BLaER1 treated with 17β-estradiol and CSF1 and Interleukin-3, amounts not matched to agents 10 nM and 100 nM (cell line): ENCODE measurements around the gene PLIN3.
"Not testable (repeated sequence)": the region's sequence is repeated elsewhere in the genome, so short reads cannot be mapped to it uniquely, and the experiment has no call there.

Source experiments
- H3K27ac ChIP-seq, 11 experiments: shearing (Covaris generic); formaldehyde crosslinking; 2 replicates each; pipeline ENCODE4 v1.8.1; 2022
- H3K27me3 ChIP-seq, 11 experiments: shearing (Covaris generic); formaldehyde crosslinking; 2 replicates each; pipeline ENCODE4 v1.8.1; 2022
- H3K36me3 ChIP-seq, 11 experiments: shearing (Covaris generic); formaldehyde crosslinking; 2 replicates each; pipeline ENCODE4 v1.8.1; 2022
- H3K4me1 ChIP-seq, 10 experiments: shearing (Covaris generic); formaldehyde crosslinking; 2 replicates each; pipeline ENCODE4 v1.8.1; 2022
- H3K4me2 ChIP-seq, 11 experiments: shearing (Covaris generic); formaldehyde crosslinking; 2 replicates each; pipeline ENCODE4 v1.8.1; 2022
- H3K4me3 ChIP-seq, 10 experiments: shearing (Covaris generic); formaldehyde crosslinking; 2 replicates each; pipeline ENCODE4 v1.8.1; 2022
- H3K9ac ChIP-seq, 11 experiments: shearing (Covaris generic); formaldehyde crosslinking; 2 replicates each; pipeline ENCODE4 v1.8.1; 2022
- H3K9me3 ChIP-seq, 11 experiments: shearing (Covaris generic); formaldehyde crosslinking; replicated peaks in 1 of 11; 2 replicates each; pipeline ENCODE4 v1.8.1; 2022
- H4K20me1 ChIP-seq, 11 experiments: shearing (Covaris generic); formaldehyde crosslinking; 2 replicates each; pipeline ENCODE4 v1.8.1; 2022
- Cebpa-rat ChIP-seq, 11 experiments: shearing (Covaris generic); IDR thresholded peaks; 2 replicates each; pipeline ENCODE4 v1.8.1; 2022

The PLIN3 gene

GRCh38 chr19:4900879-4901278 lies 33.4 kb upstream of the PLIN3 start:
- not testable (repeated sequence) for H4K20me1 ChIP-seq, H3K4me3 ChIP-seq, H3K27me3 ChIP-seq, H3K36me3 ChIP-seq, H3K9me3 ChIP-seq
- H3K27ac ChIP-seq, result peak overlapping the region in 8 of 11 experiments; percentile 59 to 97 (median 82); a peak in 16 of 22 replicates
- TF ChIP-seq Cebpa-rat (IDR thresholded peaks at IDR 0.05), result peak in 5 of 11 experiments; percentile 18 to 79 (median 72); a peak in 7 of 22 replicates
- H3K9ac ChIP-seq, result peak overlapping the region in 6 of 11 experiments; percentile 2 to 61 (median 40); a peak in 6 of 22 replicates
- peaks cover 10 to 90% (median 65%) of the 10 kb centered on the region in 10 experiments for H3K4me1 ChIP-seq
- peak overlapping the region in 8 of 11 experiments; percentile 1 to 36 (median 24); a peak in 10 of 22 replicates for H3K4me2 ChIP-seq

GRCh38 chr19:4897146-4897545 lies 29.7 kb upstream of the PLIN3 start:
- peak overlapping the region in 1 of 10 experiments; percentile 18; a peak in 2 of 20 replicates for H3K4me3 ChIP-seq
- TF ChIP-seq Cebpa-rat (IDR thresholded peaks at IDR 0.05), result no peak
- no peaks in the 10 kb centered on the region; a peak in 1 of 22 replicates for H3K9me3 ChIP-seq
- H3K4me2 ChIP-seq, result peak overlapping the region in 9 of 11 experiments; percentile 59 to 87 (median 79); a peak in 18 of 22 replicates
- 0 out of 22 replicates have a peak, but pooled peaks cover 0 to 4% (median 0%) of the 10 kb centered on the region in 11 experiments for H4K20me1 ChIP-seq
- no peaks in the 10 kb centered on the region for H3K27me3 ChIP-seq
- peak overlapping the region in 9 of 11 experiments; percentile 22 to 98 (median 89); a peak in 17 of 22 replicates for H3K27ac ChIP-seq
- H3K36me3 ChIP-seq, result no peaks in the 10 kb centered on the region
- H3K9ac ChIP-seq, result peak overlapping the region in 8 of 11 experiments; percentile 39 to 87 (median 77); a peak in 16 of 22 replicates
- H3K4me1 ChIP-seq, result peaks cover 25 to 94% (median 79%) of the 10 kb centered on the region in 10 experiments

DNA sequence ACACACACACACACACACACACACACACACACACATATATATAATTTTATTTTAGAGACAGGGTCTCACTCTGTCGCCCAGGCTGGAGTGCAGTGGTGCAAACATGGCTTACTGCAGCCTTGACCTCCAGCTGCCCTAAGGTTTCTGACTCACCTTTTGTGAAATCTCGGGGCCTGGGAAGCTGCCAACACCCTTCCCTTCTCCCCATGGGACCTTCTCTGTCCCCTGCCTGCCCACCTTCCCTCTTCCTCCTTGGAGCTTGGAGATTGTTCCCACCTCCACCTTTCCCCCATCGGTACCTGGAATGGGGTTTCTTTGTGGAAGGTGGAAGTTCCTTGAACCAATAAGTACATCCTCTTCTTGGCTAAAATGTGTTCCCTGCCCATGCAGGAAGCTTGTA lies 28.9 kb upstream of the PLIN3 start:
- peak overlapping the region; percentile 44 to 87 (median 76); a peak in 20 of 22 replicates for H3K4me2 ChIP-seq

GRCh38 chr19:4892962-4893361 lies 25.5 kb upstream of the PLIN3 start:
- not testable (repeated sequence) for H3K9me3 ChIP-seq, H3K4me3 ChIP-seq, H4K20me1 ChIP-seq, H3K27me3 ChIP-seq
- Histone ChIP-seq H3K9ac (peak overlapping the region in 1 of 11 experiments; percentile 55; a peak in 1 of 22 replicates), H3K4me1 (peaks cover 20 to 80% (median 63%) of the 10 kb centered on the region in 10 experiments), H3K36me3 (peaks cover 0 to 11% (median 4%) of the 10 kb centered on the region in 11 experiments; a peak in 8 of 22 replicates), H3K4me2 (peak overlapping the region in 3 of 11 experiments; percentile 19 to 32 (median 29); a peak in 4 of 22 replicates), H3K27ac (peak overlapping the region in 6 of 11 experiments; percentile 32 to 68 (median 65); a peak in 11 of 22 replicates)

More for the DNA sequence above, 28.9 kb upstream of the PLIN3 start:
- peaks cover 25 to 87% (median 72%) of the 10 kb centered on the region in 10 experiments for H3K4me1 ChIP-seq
- peaks cover 0 to under 1% (median 0%) of the 10 kb centered on the region in 11 experiments; a peak in 3 of 22 replicates for H3K36me3 ChIP-seq
- H4K20me1 ChIP-seq, result no peaks in the 10 kb centered on the region
- no peaks in the 10 kb centered on the region; a peak in 2 of 22 replicates for H3K9me3 ChIP-seq
- peak overlapping the region in 9 of 11 experiments; percentile 22 to 98 (median 89); a peak in 17 of 22 replicates for H3K27ac ChIP-seq
- H3K9ac ChIP-seq, result peak overlapping the region in 8 of 11 experiments; percentile 39 to 87 (median 77); a peak in 16 of 22 replicates
- H3K4me3 ChIP-seq, result peak overlapping the region in 3 of 10 experiments; percentile 18 to 40 (median 27); a peak in 4 of 20 replicates
- H3K27me3 ChIP-seq, result no peaks in the 10 kb centered on the region
- no peak for TF ChIP-seq Cebpa-rat (IDR thresholded peaks at IDR 0.05)

GRCh38 chr19:4891066-4891465 lies 23.6 kb upstream of the PLIN3 start:
- Histone ChIP-seq H3K4me2 (0 out of 22 replicates have a peak overlapping the region, but pooled peaks of 1 of the 11 experiments have one; percentile 15), H3K9me3 (no peaks in the 10 kb centered on the region; a peak in 1 of 22 replicates), H3K27ac (peak overlapping the region in 5 of 11 experiments; percentile 2 to 59 (median 50); a peak in 7 of 22 replicates), H3K9ac (no peak overlapping the region), H3K36me3 (peaks cover 0 to 11% (median 4%) of the 10 kb centered on the region in 11 experiments; a peak in 8 of 22 replicates), H3K4me1 (peaks cover 15 to 62% (median 45%) of the 10 kb centered on the region in 10 experiments), H3K27me3 (no peaks in the 10 kb centered on the region), H4K20me1 (no peaks in the 10 kb centered on the region), H3K4me3 (no peak overlapping the region)
- TF ChIP-seq Cebpa-rat (IDR thresholded peaks at IDR 0.05), result no peak

DNA sequence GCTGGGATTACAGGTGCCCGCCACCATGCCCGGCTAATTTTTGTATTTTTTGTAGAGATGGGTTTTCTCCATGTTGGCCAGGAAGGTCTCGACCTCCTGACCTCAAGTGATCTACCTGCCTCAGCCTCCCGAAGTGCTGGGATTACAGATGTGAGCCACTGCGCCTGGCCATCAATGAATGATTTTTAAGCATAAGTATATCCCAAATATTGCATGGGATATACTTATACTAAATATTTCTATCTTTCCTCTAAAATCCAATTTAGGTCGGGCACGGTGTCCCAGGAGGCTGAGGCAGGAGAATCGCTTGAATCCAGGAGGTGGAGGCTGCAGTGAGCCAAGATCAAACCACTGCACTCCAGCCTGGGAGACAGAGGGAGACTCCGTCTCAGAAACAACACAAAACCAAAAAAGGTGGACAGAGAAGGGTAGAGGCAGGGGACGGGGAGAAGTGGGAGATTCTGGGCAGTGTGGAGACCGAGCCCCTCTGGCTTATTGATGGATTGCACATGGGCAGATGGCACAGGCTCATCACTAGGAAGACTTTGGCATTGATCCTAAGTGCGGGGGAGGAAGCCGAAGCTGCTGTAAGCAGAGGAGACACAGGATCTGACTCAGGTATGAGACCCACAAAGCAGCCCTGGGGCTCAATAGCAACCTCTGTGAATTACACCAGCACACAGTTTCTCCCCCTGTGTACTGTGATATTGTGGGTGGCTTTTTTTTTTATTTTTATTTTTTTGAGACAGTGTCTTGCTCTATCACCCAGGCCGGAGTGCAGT lies 21.8 kb upstream of the PLIN3 start:
- no peak for TF ChIP-seq Cebpa-rat (IDR thresholded peaks at IDR 0.05)
- Histone ChIP-seq H3K4me1 (peaks cover 0 to 47% (median 28%) of the 10 kb centered on the region in 10 experiments; a peak in 15 of 20 replicates), H3K9ac (0 out of 22 replicates have a peak overlapping the region, but pooled peaks of 1 of the 11 experiments have one; percentile 7), H3K4me3 (no peak overlapping the region), H4K20me1 (no peaks in the 10 kb centered on the region), H3K27me3 (no peaks in the 10 kb centered on the region), H3K27ac (peak overlapping the region in 4 of 11 experiments; percentile 4 to 54 (median 30); a peak in 5 of 22 replicates), H3K9me3 (no peaks in the 10 kb centered on the region; a peak in 1 of 22 replicates), H3K4me2 (peak overlapping the region in 3 of 11 experiments; percentile 6 to 38 (median 9); a peak in 3 of 22 replicates), H3K36me3 (peaks cover 0 to 11% (median 4%) of the 10 kb centered on the region in 11 experiments; a peak in 8 of 22 replicates)

GRCh38 chr19:4887803-4888202 lies 20.3 kb upstream of the PLIN3 start:
- not testable (repeated sequence) for H3K4me2 ChIP-seq, H3K9me3 ChIP-seq, H4K20me1 ChIP-seq, H3K4me3 ChIP-seq, H3K27ac ChIP-seq, H3K27me3 ChIP-seq, H3K9ac ChIP-seq
- Histone ChIP-seq H3K36me3 (peaks cover 0 to 11% (median 4%) of the 10 kb centered on the region in 11 experiments; a peak in 8 of 22 replicates), H3K4me1 (peaks cover 0 to 42% (median 23%) of the 10 kb centered on the region in 10 experiments; a peak in 13 of 20 replicates)

DNA sequence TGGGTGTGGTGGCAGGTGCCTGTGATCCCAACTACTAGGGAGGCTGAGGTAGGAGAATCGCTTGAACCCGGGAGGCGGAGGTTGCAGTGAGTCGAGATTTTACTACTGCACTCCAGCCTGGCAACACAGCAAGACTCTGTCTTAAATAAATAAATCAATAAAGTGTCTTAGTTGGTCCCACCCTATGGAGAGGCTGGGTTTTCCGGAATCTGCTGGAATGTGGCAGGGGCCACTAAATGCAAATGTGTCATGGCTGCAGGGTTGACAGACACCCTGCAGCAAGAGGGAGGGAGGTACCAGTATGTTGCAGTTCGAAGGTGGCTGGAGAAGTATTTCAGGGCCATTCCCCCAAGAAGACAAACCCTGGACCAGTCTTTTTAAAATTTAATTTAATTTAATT lies 17.5 kb upstream of the PLIN3 start:
- not testable (repeated sequence) for H4K20me1 ChIP-seq, H3K36me3 ChIP-seq, H3K4me2 ChIP-seq, H3K27ac ChIP-seq, H3K4me3 ChIP-seq, H3K27me3 ChIP-seq, H3K9me3 ChIP-seq, H3K9ac ChIP-seq
- H3K4me1 ChIP-seq, result peaks cover 4 to 45% (median 25%) of the 10 kb centered on the region in 10 experiments; a peak in 18 of 20 replicates

DNA sequence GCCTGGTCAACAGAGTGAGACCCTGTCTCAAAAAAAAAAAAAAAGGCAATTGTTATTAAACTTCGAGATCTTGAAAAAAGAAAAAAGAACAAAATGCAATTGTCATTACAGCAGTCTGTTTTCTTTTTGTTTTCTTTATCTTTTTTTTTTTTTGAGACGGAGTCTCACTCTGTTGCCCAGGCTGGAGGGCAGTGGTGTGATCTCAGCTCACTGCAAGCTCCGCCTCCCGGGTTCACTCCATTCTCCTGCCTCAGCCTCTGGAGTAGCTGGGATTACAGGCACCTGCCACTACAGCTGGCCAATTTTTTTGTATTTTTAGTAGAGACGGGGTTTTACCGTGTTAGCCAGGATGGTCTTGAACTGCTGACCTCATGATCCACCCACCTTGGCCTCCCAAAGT lies 15.4 kb upstream of the PLIN3 start:
- Histone ChIP-seq H3K4me2 (peak overlapping the region in 2 of 11 experiments; percentile 7 to 18; a peak in 1 of 22 replicates), H3K4me1 (peaks cover 19 to 54% (median 36%) of the 10 kb centered on the region in 10 experiments), H3K9ac (peak overlapping the region in 1 of 11 experiments; percentile 35; a peak in 1 of 22 replicates), H3K27ac (peak overlapping the region in 4 of 11 experiments; percentile 99 to 100 (median 100); a peak in 5 of 22 replicates)
- not testable (repeated sequence) for H3K4me3 ChIP-seq, H3K9me3 ChIP-seq, H3K27me3 ChIP-seq, H4K20me1 ChIP-seq, H3K36me3 ChIP-seq
